GM18873 (cell line): ENCODE measurements around the gene YBX3.
A peak's percentile ranks its signal among the peaks of the same experiment; 100 is the strongest.

ENCODE experiments used
- ATAC-seq: cut with Tn5 transposase; IDR thresholded peaks from one replicate; pipeline ENCODE4 v1.9.1; 2021; ENCODE audit warnings: mild to moderate bottlenecking, moderate library complexity, moderate number of reproducible peaks; ENCODE audit not compliant: unreplicated experiment, low FRiP score

YBX3 gene

GRCh38 chr12:10673659-10674384, 49.3 kb downstream of the YBX3 start, which contains the start of gene STYK1:
Gene STYK1 (minus strand): TSS chr12:10674052. CDS start chr12:10634618, 39,434 bp downstream.
- peak; percentile 62 for ATAC-seq

GRCh38 chr12:10672231-10672868, 50.8 kb downstream of the YBX3 start:
- ATAC-seq: no peak

GRCh38 chr12:10669533-10669932, 53.6 kb downstream of the YBX3 start:
- no peak for ATAC-seq

- no peak for ATAC-seq
These were observed 54.6 kb downstream of the YBX3 start for GRCh38 chr12:10668526-10668925.

GRCh38 chr12:10667581-10667980, 55.5 kb downstream of the YBX3 start:
- no peak for ATAC-seq

GRCh38 chr12:10664499-10664898, 58.6 kb downstream of the YBX3 start:
- no peak for ATAC-seq

- no peak for ATAC-seq
These were observed 59.3 kb downstream of the YBX3 start for GRCh38 chr12:10663869-10664268.

GRCh38 chr12:10661338-10661737, 61.8 kb downstream of the YBX3 start:
- no peak for ATAC-seq

GRCh38 chr12:10654003-10654402, 69.1 kb downstream of the YBX3 start:
- ATAC-seq: no peak

- ATAC-seq: no peak
These were observed 70.9 kb downstream of the YBX3 start for GRCh38 chr12:10652192-10652591.
